Measurements from ENCODE around the gene GPR152. TPM values are rescaled to one million over a fixed set of nuclear protein-coding genes. Genes with fewer than 3 reads are reported as not detected.
A peak's percentile ranks its signal among the peaks of the same experiment; 100 is the strongest.
"Not testable (repeated sequence)": the region's sequence is repeated elsewhere in the genome, so short reads cannot be mapped to it uniquely, and the experiment has no call there.

Gene GPR152
- total and polyA plus RNA-seq, 4 donors: not detected

GRCh38 chr11:67428052-67429001 is 24.2 kb downstream of the GPR152 start, which contains the start of gene RPS6KB2:
Gene RPS6KB2, plus strand, starts transcription at chr11:67428494. Its CDS starts 52 bp downstream, at chr11:67428546.
- Histone ChIP-seq H3K4me3 (ENCODE audit: low read length in 2 of 2) (peak within 1 kb of the TSS; percentile 61 to 75), H3K4me1 (ENCODE audit: control insufficient read depth in 1 of 2, insufficient read depth in 2 of 2, low read length in 2 of 2) (no peaks in the 10 kb centered on the region), H3K27ac (ENCODE audit: low read depth in 1 of 2, low read length in 2 of 2) (peak within 1 kb of the TSS in 1 of 2 donors; percentile 67), H3K27me3 (ENCODE audit: control insufficient read depth in 1 of 2, insufficient read depth in 2 of 2, low read length in 1 of 2) (no peaks in the 10 kb centered on the region), H3K36me3 (ENCODE audit: control insufficient read depth in 1 of 2, insufficient read depth in 2 of 2, low read length in 1 of 2) (no peaks in the 10 kb centered on the region), H3K9me3 (ENCODE audit: control insufficient read depth, low read length) (no peaks in the 10 kb centered on the region)
- intact Hi-C loops (cut with DNase I): no loop called here
- 0% methylated on average over 61 to 68 of the region's 68 CpGs for WGBS, 2 donors
- DNase-seq: peak; percentile 99 to 100
- peak; percentile 94 for ATAC-seq (ENCODE audit: low FRiP score)

DNA sequence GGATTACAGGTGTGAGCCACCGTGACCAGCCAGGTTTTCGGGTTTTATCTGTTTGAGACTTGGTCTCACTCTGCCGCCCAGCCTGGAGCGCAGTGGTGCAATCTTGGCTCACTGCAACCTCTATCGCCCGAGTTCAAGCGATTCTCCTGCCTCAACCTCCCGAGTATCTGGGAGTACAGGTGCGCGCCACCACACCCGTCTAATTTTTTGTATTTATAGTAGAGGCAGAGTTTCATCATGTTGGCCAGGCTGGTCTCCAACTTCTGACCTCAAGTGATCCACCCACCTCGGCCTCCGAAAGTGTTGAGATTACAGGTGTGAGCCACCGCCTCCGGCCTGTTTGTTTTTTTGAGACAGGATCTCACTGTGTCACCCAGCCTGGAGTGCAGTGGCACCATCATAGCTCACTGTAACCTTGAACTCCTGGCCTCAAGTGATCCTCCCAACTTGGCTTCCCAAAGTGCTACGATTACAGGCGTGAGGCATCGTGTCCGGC is 25.1 kb downstream of the GPR152 start:
- H3K27ac ChIP-seq (ENCODE audit: low read depth in 1 of 2, low read length in 2 of 2); intact Hi-C loops (cut with DNase I); H3K27me3 ChIP-seq (ENCODE audit: control insufficient read depth in 1 of 2, insufficient read depth in 2 of 2, low read length in 1 of 2); ATAC-seq (ENCODE audit: low FRiP score); H3K9me3 ChIP-seq (ENCODE audit: control insufficient read depth, low read length); DNase-seq; H3K4me3 ChIP-seq (ENCODE audit: low read length in 2 of 2); H3K4me1 ChIP-seq (ENCODE audit: control insufficient read depth in 1 of 2, insufficient read depth in 2 of 2, low read length in 2 of 2); H3K36me3 ChIP-seq (ENCODE audit: control insufficient read depth in 1 of 2, insufficient read depth in 2 of 2, low read length in 1 of 2): not testable (repeated sequence)
- 78% methylated on average over 19 of the region's 19 CpGs for WGBS, 2 donors

DNA sequence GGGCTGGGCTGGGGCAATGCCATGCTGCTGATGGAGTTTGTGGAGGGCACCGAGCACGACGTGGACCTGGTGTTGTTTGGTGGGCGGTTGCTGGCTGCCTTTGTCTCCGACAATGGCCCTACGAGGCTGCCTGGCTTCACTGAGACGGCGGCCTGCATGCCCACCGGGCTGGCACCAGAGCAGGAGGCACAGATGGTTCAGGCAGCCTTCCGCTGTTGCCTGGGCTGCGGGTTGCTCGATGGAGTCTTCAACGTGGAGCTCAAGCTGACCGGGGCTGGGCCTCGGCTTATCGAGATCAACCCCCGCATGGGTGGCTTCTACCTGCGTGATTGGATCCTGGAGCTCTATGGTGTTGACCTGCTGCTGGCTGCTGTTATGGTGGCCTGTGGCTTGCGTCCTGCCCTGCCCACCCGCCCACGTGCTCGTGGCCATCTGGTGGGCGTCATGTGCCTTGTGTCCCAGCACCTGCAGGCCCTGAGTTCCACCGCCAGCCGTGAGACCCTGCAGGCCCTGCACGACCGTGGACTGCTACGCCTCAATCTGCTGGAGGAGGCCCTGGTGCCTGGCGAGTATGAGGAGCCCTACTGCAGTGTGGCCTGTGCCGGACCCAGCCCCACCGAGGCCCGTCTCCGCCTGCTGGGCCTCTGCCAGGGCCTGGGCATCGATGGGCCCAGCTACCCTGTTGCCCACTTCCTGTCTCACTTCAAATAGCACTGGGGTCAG is 28.5 kb downstream of the GPR152 start:
- no peaks in the 10 kb centered on the region for H3K9me3 ChIP-seq (ENCODE audit: control insufficient read depth, low read length)
- H3K27me3 ChIP-seq (ENCODE audit: control insufficient read depth in 1 of 2, insufficient read depth in 2 of 2, low read length in 1 of 2): no peaks in the 10 kb centered on the region
- ATAC-seq (ENCODE audit: low FRiP score): no peak
- H3K4me1 ChIP-seq (ENCODE audit: control insufficient read depth in 1 of 2, insufficient read depth in 2 of 2, low read length in 2 of 2): no peaks in the 10 kb centered on the region
- intact Hi-C loops (cut with DNase I): no loop called here
- no peak overlapping the region for H3K4me3 ChIP-seq (ENCODE audit: low read length in 2 of 2)
- no peak overlapping the region for H3K27ac ChIP-seq (ENCODE audit: low read depth in 1 of 2, low read length in 2 of 2)
- DNase-seq: no peak
- 86 to 88% methylated on average over 34 of the region's 34 CpGs for WGBS, 2 donors
- no peaks in the 10 kb centered on the region for H3K36me3 ChIP-seq (ENCODE audit: control insufficient read depth in 1 of 2, insufficient read depth in 2 of 2, low read length in 1 of 2)

GRCh38 chr11:67423466-67423865 is 29.1 kb downstream of the GPR152 start:
- no peak for ATAC-seq (ENCODE audit: low FRiP score)
- H3K27ac ChIP-seq (ENCODE audit: low read depth in 1 of 2, low read length in 2 of 2): no peak overlapping the region
- no peak for DNase-seq
- WGBS, 2 donors: 92 to 95% methylated on average over 13 of the region's 13 CpGs
- no peaks in the 10 kb centered on the region for H3K4me1 ChIP-seq (ENCODE audit: control insufficient read depth in 1 of 2, insufficient read depth in 2 of 2, low read length in 2 of 2)
- intact Hi-C loops (cut with DNase I): no loop called here
- H3K36me3 ChIP-seq (ENCODE audit: control insufficient read depth in 1 of 2, insufficient read depth in 2 of 2, low read length in 1 of 2): no peaks in the 10 kb centered on the region
- no peaks in the 10 kb centered on the region for H3K27me3 ChIP-seq (ENCODE audit: control insufficient read depth in 1 of 2, insufficient read depth in 2 of 2, low read length in 1 of 2)
- H3K9me3 ChIP-seq (ENCODE audit: control insufficient read depth, low read length): no peaks in the 10 kb centered on the region
- H3K4me3 ChIP-seq (ENCODE audit: low read length in 2 of 2): no peak overlapping the region

GRCh38 chr11:67422891-67423290 is 29.6 kb downstream of the GPR152 start:
- 75 to 78% methylated on average over 6 of the region's 6 CpGs for WGBS, 2 donors
- Histone ChIP-seq H3K4me1 (ENCODE audit: control insufficient read depth in 1 of 2, insufficient read depth in 2 of 2, low read length in 2 of 2) (no peaks in the 10 kb centered on the region), H3K36me3 (ENCODE audit: control insufficient read depth in 1 of 2, insufficient read depth in 2 of 2, low read length in 1 of 2) (no peaks in the 10 kb centered on the region), H3K9me3 (ENCODE audit: control insufficient read depth, low read length) (no peaks in the 10 kb centered on the region), H3K27ac (ENCODE audit: low read depth in 1 of 2, low read length in 2 of 2) (no peak overlapping the region), H3K4me3 (ENCODE audit: low read length in 2 of 2) (no peak overlapping the region), H3K27me3 (ENCODE audit: control insufficient read depth in 1 of 2, insufficient read depth in 2 of 2, low read length in 1 of 2) (no peaks in the 10 kb centered on the region)
- intact Hi-C loops (cut with DNase I): no loop called here
- DNase-seq (no peak), ATAC-seq (ENCODE audit: low FRiP score) (no peak)

DNA sequence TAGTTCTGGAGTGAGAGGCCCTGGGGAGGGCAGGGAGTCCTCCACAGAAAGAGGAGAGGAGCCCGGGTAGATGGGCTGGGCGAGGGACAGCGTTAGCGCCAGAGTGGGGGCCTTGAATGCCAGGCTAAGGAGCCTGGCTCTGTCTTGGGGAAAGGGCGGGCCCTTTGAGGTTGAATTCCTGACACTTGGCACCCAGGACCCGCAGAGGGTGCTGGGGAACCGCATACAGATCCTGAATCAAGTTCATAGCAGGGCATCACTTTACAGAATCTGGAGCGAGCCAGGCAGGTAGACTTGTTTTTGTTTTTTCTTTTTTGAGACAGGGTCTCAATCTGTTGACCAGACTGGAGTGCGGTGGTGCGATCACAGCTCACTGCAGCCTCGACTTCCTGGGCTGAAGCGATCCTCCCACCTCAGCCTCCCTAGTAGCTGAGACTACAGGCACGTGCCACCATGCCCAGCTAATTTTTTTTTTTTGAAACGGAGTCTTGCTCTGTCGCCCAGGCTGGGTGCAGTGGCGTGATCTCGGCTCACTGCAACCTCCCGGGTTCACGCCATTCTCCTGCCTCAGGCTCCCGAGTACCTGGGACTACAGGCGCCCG is 31.0 kb downstream of the GPR152 start:
- intact Hi-C loops (cut with DNase I): no loop called here
- ATAC-seq (ENCODE audit: low FRiP score) (no peak), DNase-seq (no peak)
- Histone ChIP-seq H3K27ac (ENCODE audit: low read depth in 1 of 2, low read length in 2 of 2) (peak overlapping the region in 1 of 2 donors; percentile 28), H3K4me3 (ENCODE audit: low read length in 2 of 2) (no peak overlapping the region), H3K36me3 (ENCODE audit: control insufficient read depth in 1 of 2, insufficient read depth in 2 of 2, low read length in 1 of 2) (no peaks in the 10 kb centered on the region), H3K27me3 (ENCODE audit: control insufficient read depth in 1 of 2, insufficient read depth in 2 of 2, low read length in 1 of 2) (no peaks in the 10 kb centered on the region), H3K9me3 (ENCODE audit: control insufficient read depth, low read length) (no peaks in the 10 kb centered on the region), H3K4me1 (ENCODE audit: control insufficient read depth in 1 of 2, insufficient read depth in 2 of 2, low read length in 2 of 2) (no peaks in the 10 kb centered on the region)
- 81% methylated on average over 22 of the region's 22 CpGs for WGBS, 2 donors

GRCh38 chr11:67420646-67421429 is 31.7 kb downstream of the GPR152 start:
- intact Hi-C loops (cut with DNase I): no loop called here
- no peaks in the 10 kb centered on the region for H3K9me3 ChIP-seq (ENCODE audit: control insufficient read depth, low read length)
- 0 to 1% methylated on average over 77 to 97 of the region's 97 CpGs for WGBS, 2 donors
- H3K36me3 ChIP-seq (ENCODE audit: control insufficient read depth in 1 of 2, insufficient read depth in 2 of 2, low read length in 1 of 2): no peaks in the 10 kb centered on the region
- no peaks in the 10 kb centered on the region for H3K4me1 ChIP-seq (ENCODE audit: control insufficient read depth in 1 of 2, insufficient read depth in 2 of 2, low read length in 2 of 2)
- peak overlapping the region; percentile 19 to 86 for H3K27ac ChIP-seq (ENCODE audit: low read depth in 1 of 2, low read length in 2 of 2)
- DNase-seq (peak; percentile 97 to 99), ATAC-seq (ENCODE audit: low FRiP score) (peak; percentile 95)
- H3K4me3 ChIP-seq (ENCODE audit: low read length in 2 of 2): peak overlapping the region; percentile 30 to 63
- no peaks in the 10 kb centered on the region for H3K27me3 ChIP-seq (ENCODE audit: control insufficient read depth in 1 of 2, insufficient read depth in 2 of 2, low read length in 1 of 2)

- peak overlapping the region; percentile 30 to 63 for H3K4me3 ChIP-seq (ENCODE audit: low read length in 2 of 2)
- no peaks in the 10 kb centered on the region for H3K9me3 ChIP-seq (ENCODE audit: control insufficient read depth, low read length)
- no peaks in the 10 kb centered on the region for H3K4me1 ChIP-seq (ENCODE audit: control insufficient read depth in 1 of 2, insufficient read depth in 2 of 2, low read length in 2 of 2)
- intact Hi-C loops (cut with DNase I): no loop called here
- no peaks in the 10 kb centered on the region for H3K36me3 ChIP-seq (ENCODE audit: control insufficient read depth in 1 of 2, insufficient read depth in 2 of 2, low read length in 1 of 2)
- DNase-seq (no peak), ATAC-seq (ENCODE audit: low FRiP score) (no peak)
- peak overlapping the region; percentile 19 to 86 for H3K27ac ChIP-seq (ENCODE audit: low read depth in 1 of 2, low read length in 2 of 2)
- H3K27me3 ChIP-seq (ENCODE audit: control insufficient read depth in 1 of 2, insufficient read depth in 2 of 2, low read length in 1 of 2): no peaks in the 10 kb centered on the region
- WGBS, 2 donors: 34 to 40% methylated on average over 15 of the region's 15 CpGs
Observed at GRCh38 chr11:67420147-67420645, 32.3 kb downstream of the GPR152 start.
